K562 (cell line): Measurements from ENCODE around the gene CALY. TPM values are rescaled to one million over a fixed set of nuclear protein-coding genes. Genes with fewer than 3 reads are reported as not detected.

Experiments used
- ATAC-seq: fragments of 200-7000 bp; cut with Tn5 transposase; 3 replicates; pipeline ENCODE4 v1.9.1; 2020; ENCODE audit warnings: moderate library complexity
- BruUV-seq: library from RNA; stranded (reverse); fragments of 400-500 nt; replicated peaks from 2 replicates; lab custom pipeline; 2021; lab: Mats Ljungman, UMichigan
- CTCF ChIA-PET: fragments of 300-600 bp; formaldehyde crosslinking; extraction: SDS; loops from one replicate; lab custom pipeline; 2021; ENCODE audit warnings: low intra/inter-chr PET ratio; lab: Yijun Ruan, JAX
- POLR2A ChIA-PET: fragments of 300-600, 350-650 bp; sonication (Branson Sonifier 250); formaldehyde crosslinking; extraction: SDS; loops from one replicate; lab custom pipeline; 2021; ENCODE audit warnings: antibody characterized with exemption, inconsistent platforms; lab: Yijun Ruan, JAX
- DNase-seq, 4 experiments: peaks; one replicate each; pipeline versions ENCODE4 v3.0.0 to v3.0.0-alpha.2; 2011 to 2018; ENCODE audit warnings: low spot score in 3 of 4, mixed read lengths in 3 of 4; ENCODE audit errors: extremely low read depth in 1 of 4
- FAIRE-seq: peaks from 2 replicates; lab custom pipeline; 2011; peaks lifted over from hg19 to GRCh38; lab: Jason Lieb, UNC
- H2AFZ ChIP-seq: 2 replicates; pipeline ENCODE4 v1.6.0; 2011; ENCODE audit warnings: low read depth, low read length, control low read depth, inconsistent platforms
- H3K27ac ChIP-seq: fragments of 200-600 bp; 3 replicates; pipeline ENCODE4 v1.8.0; 2011; ENCODE audit warnings: low read depth, mild to moderate bottlenecking, control low read depth, inconsistent platforms, low read length, moderate library complexity, mixed read lengths; ENCODE audit errors: extremely low read depth
- H3K27me3 ChIP-seq, 2 experiments: fragments of 300-600 bp in 1 of 2; 2 replicates in 1 of 2; 3 replicates in 1 of 2; pipeline versions ENCODE4 v1.6.0 to v1.8.0; 2011; ENCODE audit warnings: inconsistent platforms in 2 of 2, low read length in 2 of 2, mild to moderate bottlenecking in 1 of 2, mixed read lengths in 1 of 2, moderate library complexity in 1 of 2; ENCODE audit not compliant: control insufficient read depth in 2 of 2, insufficient read depth in 2 of 2
- H3K36me3 ChIP-seq: fragments of 300-600 bp; 3 replicates; pipeline ENCODE4 v1.8.0; 2011; ENCODE audit warnings: mild to moderate bottlenecking, low read length, inconsistent platforms; ENCODE audit not compliant: control insufficient read depth, insufficient read depth
- H3K4me1 ChIP-seq, 2 experiments: fragments of 200-600 bp in 1 of 2; replicated peaks in 1 of 2; 2 replicates in 1 of 2; 3 replicates in 1 of 2; pipeline versions ENCODE4 v1.5.1 to v1.8.0; 2011; ENCODE audit warnings: inconsistent platforms in 2 of 2, low read length in 2 of 2, mild to moderate bottlenecking in 1 of 2, mixed read lengths in 1 of 2, moderate library complexity in 1 of 2; ENCODE audit not compliant: control insufficient read depth in 2 of 2, insufficient read depth in 2 of 2
- H3K4me2 ChIP-seq: 2 replicates; pipeline ENCODE4 v1.6.1; 2011; ENCODE audit warnings: low read length, control low read depth, inconsistent platforms, mixed read lengths; ENCODE audit not compliant: insufficient read depth
- H3K4me3 ChIP-seq: fragments of 200-600 bp; sonication (generic), shearing (Covaris generic); 2 replicates; pipeline ENCODE4 v1.5.1; 2016; ENCODE audit warnings: control low read depth, inconsistent platforms
- H3K79me2 ChIP-seq: fragments of 200-600 bp; 3 replicates; pipeline ENCODE4 v1.8.0; 2011; ENCODE audit warnings: low read length, inconsistent platforms; ENCODE audit not compliant: control insufficient read depth, insufficient read depth
- H3K9ac ChIP-seq, 2 experiments: 2 replicates each; pipeline versions ENCODE4 v1.6.0 to v1.6.1; 2011; ENCODE audit warnings: low read depth in 2 of 2, low read length in 2 of 2, control low read depth in 1 of 2, inconsistent platforms in 1 of 2, mild to moderate bottlenecking in 1 of 2, mixed read lengths in 1 of 2; ENCODE audit not compliant: insufficient read depth in 1 of 2
- H3K9me1 ChIP-seq: one replicate; pipeline ENCODE4 v1.6.0; 2011; ENCODE audit warnings: inconsistent platforms, mild to moderate bottlenecking, low read length, moderate library complexity; ENCODE audit not compliant: control insufficient read depth, insufficient read depth
- H3K9me3 ChIP-seq: replicated peaks from 2 replicates; pipeline ENCODE4 v1.5.1; 2011; ENCODE audit warnings: low read depth, low read length, inconsistent platforms; ENCODE audit not compliant: control insufficient read depth, insufficient read depth
- H4K20me1 ChIP-seq: replicated peaks from 2 replicates; pipeline ENCODE4 v1.6.1; 2011; ENCODE audit warnings: low read length, inconsistent platforms, mixed read lengths; ENCODE audit not compliant: control insufficient read depth, insufficient read depth
- CBX2 ChIP-seq: fragments of 200-600 bp; sonication (generic); IDR thresholded peaks from one replicate; pipeline ENCODE4 v1.6.1; 2012; ENCODE audit warnings: mild to moderate bottlenecking, low read length, inconsistent platforms; ENCODE audit not compliant: insufficient read depth, poor library complexity, severe bottlenecking
- HNRNPLL ChIP-seq: fragments of 200-400 bp; formaldehyde crosslinking; IDR thresholded peaks from 2 replicates; pipeline ENCODE4 v1.6.1; 2017; ENCODE audit warnings: low read length, low read depth, mild to moderate bottlenecking; ENCODE audit not compliant: poor library complexity, severe bottlenecking
- HOXB6 ChIP-seq: fragments of 250-450 bp; sonication (Bioruptor Pico); IDR thresholded peaks from 2 replicates; pipeline ENCODE4 v1.5.1; 2022; ENCODE audit warnings: mild to moderate bottlenecking, borderline replicate concordance
- NCOA6 ChIP-seq: fragments of 450-650 bp; IDR thresholded peaks from 2 replicates; pipeline ENCODE4 v1.6.1; 2017; ENCODE audit warnings: mild to moderate bottlenecking
- NR2C1 ChIP-seq, 2 experiments: fragments of 450-650 bp; IDR thresholded peaks; 2 replicates each; pipeline ENCODE4 v1.6.1; 2017; ENCODE audit warnings: mild to moderate bottlenecking in 2 of 2, antibody characterized with exemption in 1 of 2, inconsistent platforms in 1 of 2, missing compliant biosample characterization in 1 of 2, missing genetic modification characterization in 1 of 2
- RBM14 ChIP-seq: fragments of 200-400 bp; formaldehyde crosslinking; IDR thresholded peaks from 2 replicates; pipeline ENCODE4 v1.6.1; 2018; ENCODE audit warnings: low read depth, mild to moderate bottlenecking, low read length, moderate library complexity, borderline replicate concordance; ENCODE audit not compliant: insufficient read depth
- RBM25 ChIP-seq: fragments of 200-400 bp; formaldehyde crosslinking; IDR thresholded peaks from 2 replicates; pipeline ENCODE4 v1.6.1; 2018; ENCODE audit warnings: low read length, low read depth, moderate library complexity; ENCODE audit not compliant: severe bottlenecking
- RFX1 ChIP-seq: fragments of 450-650 bp; IDR thresholded peaks from 2 replicates; pipeline ENCODE4 v1.6.1; 2016; ENCODE audit warnings: mild to moderate bottlenecking, moderate library complexity
- SIN3A ChIP-seq, 2 experiments: fragments of 150-350 bp in 1 of 2; IDR thresholded peaks; 2 replicates each; pipeline ENCODE4 v1.6.1; 2011 to 2016; ENCODE audit warnings: borderline replicate concordance in 2 of 2, low read depth in 2 of 2, low read length in 2 of 2, mild to moderate bottlenecking in 2 of 2, moderate library complexity in 2 of 2; ENCODE audit not compliant: control insufficient read depth in 1 of 2
- SMARCE1 ChIP-seq: fragments of 450-650 bp; IDR thresholded peaks from 2 replicates; pipeline ENCODE4 v1.7.1; 2016; ENCODE audit warnings: mild to moderate bottlenecking
- XRCC3 ChIP-seq: fragments of 450-650 bp; IDR thresholded peaks from 2 replicates; pipeline ENCODE4 v1.6.1; 2017; ENCODE audit warnings: mild to moderate bottlenecking, moderate library complexity
- ZFP30 ChIP-seq: fragments of 250-450 bp; sonication (Bioruptor Pico); IDR thresholded peaks from 2 replicates; pipeline ENCODE4 v1.8.0; 2022; ENCODE audit warnings: moderate library complexity, mild to moderate bottlenecking, inconsistent platforms, borderline replicate concordance
- ZNF253 ChIP-seq: fragments of 250-450 bp; sonication (Bioruptor Pico); conservative IDR thresholded peaks from 2 replicates; pipeline ENCODE4 v1.6.1; 2021; ENCODE audit warnings: mild to moderate bottlenecking
- ZNF778 ChIP-seq: fragments of 450-650 bp; formaldehyde crosslinking; IDR thresholded peaks from 2 replicates; pipeline ENCODE4 v1.4.0; 2020; ENCODE audit warnings: mild to moderate bottlenecking, moderate library complexity
- WGBS: fragments of 100-300 bp; shearing (Covaris generic); methylation state at CpG from one replicate; pipeline ENCODE4 v1.1.6; 2016; ENCODE audit warnings: low coverage, mixed read lengths; ENCODE audit not compliant: insufficient coverage; ENCODE audit errors: missing lambda C conversion rate; 5-methylcytosine and 5-hydroxymethylcytosine counted together
- in situ Hi-C: fragments of 300-500 bp; cut with MboI; formaldehyde crosslinking; loops from 4 replicates; pipeline ENCODE4 v1.15.0; 2018; ENCODE audit warnings: inconsistent platforms, mixed read lengths
- intact Hi-C: fragments of 100-400 bp; cut with micrococcal nuclease; formaldehyde crosslinking; loops from 2 replicates; pipeline ENCODE4 v1.14.2; 2022
- polyA plus RNA-seq, 8 experiments: library from polyadenylated mRNA; depleted of rRNA in 4 of 8; stranded (reverse) in 5 of 8; unstranded in 3 of 8; fragments of >200 nt; fragmentation: Nextera tagmentation in 2 of 8; fragmentation: Illumina TruSeq in 1 of 8; extraction: Ambion mirVana in 2 of 8; extraction: Trizol in 1 of 8; gene quantifications; 2 replicates each; pipeline versions ENCODE4 v1.2.1 to v1.2.3, GENCODE V29; 2011 to 2014; ENCODE audit warnings: inconsistent platforms in 1 of 8, missing spikeins in 1 of 8
- total RNA-seq, 7 experiments: library from RNA; depleted of rRNA in 6 of 7; stranded (reverse); fragments of >200 nt in 6 of 7; fragmentation: Illumina TruSeq in 2 of 7; extraction: Trizol in 2 of 7; gene quantifications; 2 replicates each; pipeline versions ENCODE4 v1.2.1 to v1.2.3, GENCODE V29; 2011 to 2021; ENCODE audit warnings: low replicate concordance in 1 of 7
- TF ChIP-seq, protein P1 (sequence below): sonication (generic); formaldehyde crosslinking; IDR thresholded peaks from 2 replicates; pipeline ENCODE4 v1.8.1; 2023; ENCODE audit warnings: mild to moderate bottlenecking, missing genetic modification reagents
- TF ChIP-seq, protein P2 (sequence below): fragments of 250-450 bp; sonication (Bioruptor Pico); IDR thresholded peaks from 2 replicates; pipeline ENCODE4 v1.5.0; 2021; ENCODE audit warnings: mild to moderate bottlenecking, borderline replicate concordance
- TF ChIP-seq, protein P3 (sequence below): IDR thresholded peaks from 2 replicates; pipeline ENCODE4 v1.6.1; 2012; ENCODE audit warnings: low read depth, low read length, improper control_type of control experiment, borderline replicate concordance

Gene CALY
- total and polyA plus RNA-seq, 9 of the 15 experiments (the other 6 are each of a cell fraction or from before 2014, with no cell fraction given), result not detected

DNA sequence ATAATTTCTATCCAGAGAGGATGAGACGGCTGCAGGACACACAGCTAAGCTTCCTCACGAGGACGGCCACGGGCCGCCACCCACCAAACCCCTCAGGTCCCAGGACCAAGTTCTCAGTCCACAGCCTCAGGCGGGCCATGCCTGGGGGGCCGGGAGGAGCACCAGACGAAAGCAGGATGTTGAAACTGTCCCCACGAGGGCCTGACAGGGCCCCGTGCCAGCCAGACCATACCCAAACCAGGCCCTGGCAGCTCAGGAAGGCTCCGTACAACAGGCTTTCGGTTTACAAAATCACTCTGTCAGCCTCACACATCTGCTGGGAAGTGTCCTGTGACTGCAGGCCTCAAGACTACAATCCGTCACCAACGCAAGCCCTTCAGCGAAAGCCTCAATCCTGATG is 42.5 kb downstream of the CALY start:
- Histone ChIP-seq H3K9me3 (no peaks in the 10 kb centered on the region), H3K36me3 (peaks cover 72% of the 10 kb centered on the region; the same call in 2 of the 3 replicates), H3K4me2 (no peak overlapping the region), H3K4me3 (no peak overlapping the region), H3K79me2 (no peaks in the 10 kb centered on the region), H2AFZ (no peak overlapping the region), H3K27me3 (no peaks in the 10 kb centered on the region), H3K4me1 (no peaks in the 10 kb centered on the region), H3K9me1 (no peaks in the 10 kb centered on the region), H3K9ac (no peak overlapping the region; a peak in 1 of 4 replicates), H3K27ac (no peak overlapping the region), H4K20me1 (no peaks in the 10 kb centered on the region)
- intact Hi-C loops, result no loop called here
- ChIA-PET CTCF (no interaction called here), POLR2A (interaction anchor here (1.1 kb wide), 2 partner anchors 9 to 16 kb away, joined by 4 read pairs; no protein-coding TSS in a partner anchor)
- no peak for DNase-seq
- 96% methylated on average over 11 of the region's 15 CpGs for whole genome bisulfite sequencing
- no peak for FAIRE-seq
- ATAC-seq, result no peak
- no TSS peak for BruUV-seq
- in situ Hi-C loops, result no loop called here
- TF ChIP-seq XRCC3 (no peak), HNRNPLL (no peak), CBX2 (no peak), ZFP30 (CRISPR knock-in tag) (no peak), SIN3A (IDR thresholded peaks at IDR 0.05; ENCODE audit: borderline replicate concordance in 2 of 2, control insufficient read depth in 1 of 2, low read depth in 2 of 2, low read length in 2 of 2) (no peak), RBM25 (no peak), HOXB6 (CRISPR knock-in tag) (no peak), RFX1 (no peak), NR2C1 (IDR thresholded peaks at IDR 0.05) (no peak), NR2C1 (tag; IDR thresholded peaks at IDR 0.05) (no peak), RBM14 (no peak), NCOA6 (no peak), ZNF253 (CRISPR knock-in tag) (no peak), SMARCE1 (no peak), ZNF778 (CRISPR knock-in tag) (no peak)
- TF ChIP-seq, protein P1, sequence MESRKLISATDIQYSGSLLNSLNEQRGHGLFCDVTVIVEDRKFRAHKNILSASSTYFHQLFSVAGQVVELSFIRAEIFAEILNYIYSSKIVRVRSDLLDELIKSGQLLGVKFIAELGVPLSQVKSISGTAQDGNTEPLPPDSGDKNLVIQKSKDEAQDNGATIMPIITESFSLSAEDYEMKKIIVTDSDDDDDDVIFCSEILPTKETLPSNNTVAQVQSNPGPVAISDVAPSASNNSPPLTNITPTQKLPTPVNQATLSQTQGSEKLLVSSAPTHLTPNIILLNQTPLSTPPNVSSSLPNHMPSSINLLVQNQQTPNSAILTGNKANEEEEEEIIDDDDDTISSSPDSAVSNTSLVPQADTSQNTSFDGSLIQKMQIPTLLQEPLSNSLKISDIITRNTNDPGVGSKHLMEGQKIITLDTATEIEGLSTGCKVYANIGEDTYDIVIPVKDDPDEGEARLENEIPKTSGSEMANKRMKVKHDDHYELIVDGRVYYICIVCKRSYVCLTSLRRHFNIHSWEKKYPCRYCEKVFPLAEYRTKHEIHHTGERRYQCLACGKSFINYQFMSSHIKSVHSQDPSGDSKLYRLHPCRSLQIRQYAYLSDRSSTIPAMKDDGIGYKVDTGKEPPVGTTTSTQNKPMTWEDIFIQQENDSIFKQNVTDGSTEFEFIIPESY (CRISPR knock-in tag), result no peak
- TF ChIP-seq, protein P2, sequence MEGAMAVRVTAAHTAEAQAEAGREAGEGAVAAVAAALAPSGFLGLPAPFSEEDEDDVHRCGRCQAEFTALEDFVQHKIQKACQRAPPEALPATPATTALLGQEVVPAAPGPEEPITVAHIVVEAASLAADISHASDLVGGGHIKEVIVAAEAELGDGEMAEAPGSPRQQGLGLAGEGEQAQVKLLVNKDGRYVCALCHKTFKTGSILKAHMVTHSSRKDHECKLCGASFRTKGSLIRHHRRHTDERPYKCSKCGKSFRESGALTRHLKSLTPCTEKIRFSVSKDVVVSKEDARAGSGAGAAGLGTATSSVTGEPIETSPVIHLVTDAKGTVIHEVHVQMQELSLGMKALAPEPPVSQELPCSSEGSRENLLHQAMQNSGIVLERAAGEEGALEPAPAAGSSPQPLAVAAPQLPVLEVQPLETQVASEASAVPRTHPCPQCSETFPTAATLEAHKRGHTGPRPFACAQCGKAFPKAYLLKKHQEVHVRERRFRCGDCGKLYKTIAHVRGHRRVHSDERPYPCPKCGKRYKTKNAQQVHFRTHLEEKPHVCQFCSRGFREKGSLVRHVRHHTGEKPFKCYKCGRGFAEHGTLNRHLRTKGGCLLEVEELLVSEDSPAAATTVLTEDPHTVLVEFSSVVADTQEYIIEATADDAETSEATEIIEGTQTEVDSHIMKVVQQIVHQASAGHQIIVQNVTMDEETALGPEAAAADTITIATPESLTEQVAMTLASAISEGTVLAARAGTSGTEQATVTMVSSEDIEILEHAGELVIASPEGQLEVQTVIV (CRISPR knock-in tag), result no peak
- TF ChIP-seq, protein P3, sequence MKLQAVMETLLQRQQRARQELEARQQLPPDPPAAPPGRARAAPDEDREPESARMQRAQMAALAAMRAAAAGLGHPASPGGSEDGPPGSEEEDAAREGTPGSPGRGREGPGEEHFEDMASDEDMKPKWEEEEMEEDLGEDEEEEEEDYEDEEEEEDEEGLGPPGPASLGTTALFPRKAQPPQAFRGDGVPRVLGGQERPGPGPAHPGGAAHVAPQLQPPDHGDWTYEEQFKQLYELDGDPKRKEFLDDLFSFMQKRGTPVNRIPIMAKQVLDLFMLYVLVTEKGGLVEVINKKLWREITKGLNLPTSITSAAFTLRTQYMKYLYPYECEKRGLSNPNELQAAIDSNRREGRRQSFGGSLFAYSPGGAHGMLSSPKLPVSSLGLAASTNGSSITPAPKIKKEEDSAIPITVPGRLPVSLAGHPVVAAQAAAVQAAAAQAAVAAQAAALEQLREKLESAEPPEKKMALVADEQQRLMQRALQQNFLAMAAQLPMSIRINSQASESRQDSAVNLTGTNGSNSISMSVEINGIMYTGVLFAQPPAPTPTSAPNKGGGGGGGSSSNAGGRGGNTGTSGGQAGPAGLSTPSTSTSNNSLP, result no peak
